MM.1S (cell line): Measurements from ENCODE around the gene LRRC14B.

ENCODE experiments used
- DNase-seq: peaks from one replicate; pipeline ENCODE4 v3.0.0-alpha.2; 2015
- H2AFZ ChIP-seq: fragments of 300-600 bp; sonication (generic); 2 replicates; pipeline ENCODE4 v1.6.0; 2016; ENCODE audit warnings: antibody characterized with exemption, low read length
- H3F3A ChIP-seq: fragments of 300-600 bp; sonication (generic); 2 replicates; pipeline ENCODE4 v1.6.1; 2016; ENCODE audit warnings: mild to moderate bottlenecking, antibody characterized with exemption, low read length, moderate library complexity, mixed read lengths; ENCODE audit not compliant: insufficient read depth
- H3K27ac ChIP-seq: fragments of 300-600 bp; sonication (generic); 2 replicates; pipeline ENCODE4 v1.5.1; 2016; ENCODE audit warnings: mild to moderate bottlenecking, low read length
- H3K27me3 ChIP-seq: fragments of 300-600 bp; sonication (generic); replicated peaks from 2 replicates; pipeline ENCODE4 v1.6.0; 2016; ENCODE audit warnings: low read length; ENCODE audit not compliant: insufficient read depth
- H3K36me3 ChIP-seq: fragments of 300-600 bp; sonication (generic); replicated peaks from 2 replicates; pipeline ENCODE4 v1.6.1; 2016; ENCODE audit warnings: mild to moderate bottlenecking, low read length, mixed read lengths; ENCODE audit not compliant: insufficient read depth
- H3K4me1 ChIP-seq: fragments of 300-600 bp; sonication (generic); 2 replicates; pipeline ENCODE4 v1.6.1; 2016; ENCODE audit warnings: low read length, mixed read lengths
- H3K4me2 ChIP-seq: fragments of 300-600 bp; sonication (generic); 2 replicates; pipeline ENCODE4 v1.6.0; 2016; ENCODE audit warnings: low read depth, low read length
- H3K4me3 ChIP-seq: fragments of 300-600 bp; sonication (generic); 2 replicates; pipeline ENCODE4 v1.5.1; 2016; ENCODE audit warnings: low read length, mixed read lengths
- H3K79me2 ChIP-seq: fragments of 300-600 bp; sonication (generic); 2 replicates; pipeline ENCODE4 v1.6.1; 2016; ENCODE audit warnings: mixed run types, low read length, mixed read lengths
- H3K9ac ChIP-seq: fragments of 300-600 bp; sonication (generic); 2 replicates; pipeline ENCODE4 v1.6.1; 2016; ENCODE audit warnings: low read length, mixed read lengths
- H3K9me2 ChIP-seq: fragments of 300-600 bp; sonication (generic); replicated peaks from 2 replicates; pipeline ENCODE4 v1.6.1; 2016; ENCODE audit warnings: mild to moderate bottlenecking, low read length, mixed read lengths; ENCODE audit not compliant: insufficient read depth
- H3K9me3 ChIP-seq: fragments of 300-600 bp; sonication (generic); replicated peaks from 2 replicates; pipeline ENCODE4 v1.6.1; 2016; ENCODE audit warnings: mild to moderate bottlenecking, low read length, mixed read lengths; ENCODE audit not compliant: insufficient read depth
- H4K20me1 ChIP-seq: fragments of 300-600 bp; sonication (generic); 2 replicates; pipeline ENCODE4 v1.6.1; 2016; ENCODE audit warnings: mild to moderate bottlenecking, low read length, moderate library complexity, mixed read lengths; ENCODE audit not compliant: insufficient read depth
- EZH2 ChIP-seq: fragments of 300-600 bp; sonication (generic); optimal IDR thresholded peaks from 2 replicates; pipeline ENCODE3; 2017; ENCODE audit warnings: low read depth, mild to moderate bottlenecking, antibody characterized with exemption, low read length, mixed read lengths
- EZH2phosphoT487 ChIP-seq: fragments of 300-600 bp; sonication (generic); IDR thresholded peaks from 2 replicates; pipeline ENCODE4 v1.6.1; 2018; ENCODE audit warnings: antibody characterized with exemption, low read length
- TF ChIP-seq, protein P1 (sequence below): fragments of 300-600 bp; sonication (generic); IDR thresholded peaks from 2 replicates; pipeline ENCODE4 v1.5.1; 2016; ENCODE audit warnings: antibody characterized with exemption, low read length, mixed read lengths

LRRC14B gene

DNA sequence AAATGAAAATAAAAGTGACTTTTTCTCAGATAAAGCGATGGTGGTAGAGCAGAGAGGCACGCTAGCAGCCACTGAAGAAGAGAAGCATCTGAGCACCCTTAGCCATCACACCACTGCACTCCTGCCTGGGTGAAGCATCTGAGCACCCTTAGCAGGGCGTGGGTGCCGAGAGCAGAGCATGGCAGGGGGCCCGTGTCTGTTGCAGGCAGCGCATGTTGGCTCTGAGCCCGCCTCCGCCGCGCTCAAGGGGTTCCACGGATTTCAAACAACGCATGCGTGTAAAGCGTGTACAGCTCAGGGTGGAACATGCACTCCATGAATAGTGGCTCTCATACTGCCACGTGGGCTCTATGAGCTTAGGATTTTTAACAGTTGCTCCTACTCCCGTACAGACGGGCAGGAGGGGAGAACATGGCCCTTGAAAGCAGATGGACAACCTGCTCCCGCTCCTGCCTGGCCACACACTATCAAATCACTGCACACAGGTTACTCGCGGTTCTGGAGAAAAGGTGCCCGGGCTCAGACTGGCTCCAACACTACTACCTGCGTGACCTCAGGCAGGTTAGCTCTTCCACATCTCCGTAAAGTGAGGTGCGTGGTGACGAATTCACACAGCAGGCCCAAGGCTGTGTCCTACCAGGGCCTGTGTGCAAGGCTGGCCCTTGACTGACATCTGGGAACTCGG lies 12.1 kb downstream of the LRRC14B start:
- Histone ChIP-seq H3K9me3 (no peaks in the 10 kb centered on the region), H3K9ac (no peak overlapping the region), H3K27me3 (no peaks in the 10 kb centered on the region), H3K4me2 (no peak overlapping the region), H3K4me1 (no peaks in the 10 kb centered on the region), H3K9me2 (no peaks in the 10 kb centered on the region), H3K27ac (no peak overlapping the region), H3K4me3 (no peak overlapping the region), H3K79me2 (peaks cover 31% of the 10 kb centered on the region), H4K20me1 (no peaks in the 10 kb centered on the region), H2AFZ (no peak overlapping the region), H3F3A (no peaks in the 10 kb centered on the region), H3K36me3 (0 out of 2 replicates have a peak, but pooled peaks cover 3% of the 10 kb centered on the region)
- TF ChIP-seq EZH2 (no peak), EZH2phosphoT487 (no peak)
- TF ChIP-seq, protein P1, sequence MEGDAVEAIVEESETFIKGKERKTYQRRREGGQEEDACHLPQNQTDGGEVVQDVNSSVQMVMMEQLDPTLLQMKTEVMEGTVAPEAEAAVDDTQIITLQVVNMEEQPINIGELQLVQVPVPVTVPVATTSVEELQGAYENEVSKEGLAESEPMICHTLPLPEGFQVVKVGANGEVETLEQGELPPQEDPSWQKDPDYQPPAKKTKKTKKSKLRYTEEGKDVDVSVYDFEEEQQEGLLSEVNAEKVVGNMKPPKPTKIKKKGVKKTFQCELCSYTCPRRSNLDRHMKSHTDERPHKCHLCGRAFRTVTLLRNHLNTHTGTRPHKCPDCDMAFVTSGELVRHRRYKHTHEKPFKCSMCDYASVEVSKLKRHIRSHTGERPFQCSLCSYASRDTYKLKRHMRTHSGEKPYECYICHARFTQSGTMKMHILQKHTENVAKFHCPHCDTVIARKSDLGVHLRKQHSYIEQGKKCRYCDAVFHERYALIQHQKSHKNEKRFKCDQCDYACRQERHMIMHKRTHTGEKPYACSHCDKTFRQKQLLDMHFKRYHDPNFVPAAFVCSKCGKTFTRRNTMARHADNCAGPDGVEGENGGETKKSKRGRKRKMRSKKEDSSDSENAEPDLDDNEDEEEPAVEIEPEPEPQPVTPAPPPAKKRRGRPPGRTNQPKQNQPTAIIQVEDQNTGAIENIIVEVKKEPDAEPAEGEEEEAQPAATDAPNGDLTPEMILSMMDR, result no peak
- DNase-seq, result no peak

DNA sequence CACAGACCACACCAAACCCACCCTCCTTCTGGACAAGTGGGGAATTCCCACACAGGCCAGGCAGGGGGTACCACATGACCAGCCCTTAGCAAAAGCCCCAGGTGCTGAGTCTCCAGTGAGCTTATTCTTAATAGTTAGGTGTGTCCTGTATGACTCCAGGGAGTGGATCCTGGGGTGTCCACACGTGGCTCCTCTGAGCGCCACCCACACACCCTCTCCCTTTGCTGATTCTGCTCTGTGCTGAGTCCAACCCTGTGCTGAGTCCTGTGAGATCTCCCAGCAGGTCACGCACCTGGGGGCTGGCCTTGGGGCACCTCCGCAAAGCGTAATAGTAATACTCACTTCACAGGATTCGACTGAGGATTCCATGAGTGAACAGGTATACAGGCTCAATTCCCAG lies 12.7 kb downstream of the LRRC14B start:
- Histone ChIP-seq H3K36me3 (0 out of 2 replicates have a peak, but pooled peaks cover 3% of the 10 kb centered on the region), H3K4me1 (no peaks in the 10 kb centered on the region), H3K9ac (no peak overlapping the region), H3K4me3 (no peak overlapping the region), H3K27ac (no peak overlapping the region), H3K27me3 (no peaks in the 10 kb centered on the region), H4K20me1 (no peaks in the 10 kb centered on the region), H3K4me2 (no peak overlapping the region), H3F3A (no peaks in the 10 kb centered on the region), H2AFZ (no peak overlapping the region), H3K79me2 (peaks cover 36% of the 10 kb centered on the region), H3K9me2 (no peaks in the 10 kb centered on the region), H3K9me3 (no peaks in the 10 kb centered on the region)
- TF ChIP-seq EZH2phosphoT487 (no peak), EZH2 (no peak)
- TF ChIP-seq, protein P1, result no peak
- no peak for DNase-seq

DNA sequence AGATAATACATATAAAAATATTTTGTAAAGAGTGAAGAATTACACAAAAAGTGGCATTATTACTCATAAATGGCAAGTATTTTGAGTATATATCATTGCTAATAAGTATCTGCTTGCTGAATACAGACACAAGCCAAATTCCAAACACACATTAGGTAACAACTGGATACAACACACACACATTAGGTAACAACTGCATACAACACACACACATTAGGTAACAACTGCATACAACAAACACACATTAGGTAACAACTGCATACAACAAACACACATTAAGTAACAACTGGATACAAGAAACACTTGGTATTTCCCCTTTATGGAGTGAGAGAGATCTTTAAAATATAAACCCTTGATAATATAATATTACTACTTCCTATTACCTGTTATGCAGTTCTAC lies 13.2 kb downstream of the LRRC14B start:
- no peaks in the 10 kb centered on the region for H3F3A ChIP-seq
- no peaks in the 10 kb centered on the region for H3K4me1 ChIP-seq
- H3K36me3 ChIP-seq, result 0 out of 2 replicates have a peak, but pooled peaks cover 3% of the 10 kb centered on the region
- H2AFZ ChIP-seq, result no peak overlapping the region
- H3K9me3 ChIP-seq, result no peaks in the 10 kb centered on the region
- no peak overlapping the region for H3K27ac ChIP-seq
- no peaks in the 10 kb centered on the region for H4K20me1 ChIP-seq
- no peak overlapping the region for H3K9ac ChIP-seq
- TF ChIP-seq EZH2, result no peak
- TF ChIP-seq, protein P1, result no peak
- TF ChIP-seq EZH2phosphoT487, result no peak
- no peak for DNase-seq
- H3K9me2 ChIP-seq, result no peaks in the 10 kb centered on the region
- H3K4me3 ChIP-seq, result no peak overlapping the region
- no peak overlapping the region for H3K4me2 ChIP-seq
- no peaks in the 10 kb centered on the region for H3K27me3 ChIP-seq
- H3K79me2 ChIP-seq, result peaks cover 37% of the 10 kb centered on the region
